OCI-LY1 (cell line): ENCODE measurements around the gene GALNT17.

Experiments
- H2AFZ ChIP-seq: fragments of 200-600 bp; sonication (generic), shearing (Covaris generic); 2 replicates; pipeline ENCODE4 v1.6.0; 2014; ENCODE audit warnings: antibody characterized with exemption, mild to moderate bottlenecking, low read length
- H3F3A ChIP-seq: fragments of 200-600 bp; sonication (generic), shearing (Covaris generic); 2 replicates; pipeline ENCODE4 v1.6.0; 2014; ENCODE audit warnings: mild to moderate bottlenecking, antibody characterized with exemption, low read length, moderate library complexity; ENCODE audit not compliant: insufficient read depth
- H3K27ac ChIP-seq: fragments of 200-600 bp; sonication (generic); 2 replicates; pipeline ENCODE4 v1.5.1; 2014; ENCODE audit warnings: low read length, mixed run types, mild to moderate bottlenecking, low read depth; ENCODE audit not compliant: poor library complexity, severe bottlenecking
- H3K27me3 ChIP-seq: fragments of 200-600 bp; sonication (generic); 2 replicates; pipeline ENCODE4 v1.6.0; 2014; ENCODE audit warnings: antibody characterized with exemption, mild to moderate bottlenecking, low read length, moderate library complexity; ENCODE audit not compliant: insufficient read depth
- H3K36me3 ChIP-seq: fragments of 200-600 bp; sonication (generic); 2 replicates; pipeline ENCODE4 v1.6.1; 2014; ENCODE audit warnings: mild to moderate bottlenecking, antibody characterized with exemption, low read length, moderate library complexity, mixed read lengths; ENCODE audit not compliant: insufficient read depth
- H3K4me1 ChIP-seq: fragments of 200-600 bp; sonication (generic); 2 replicates; pipeline ENCODE4 v1.5.1; 2014; ENCODE audit warnings: mild to moderate bottlenecking, low read length, moderate library complexity; ENCODE audit not compliant: insufficient read depth, severe bottlenecking
- H3K4me2 ChIP-seq: fragments of 200-600 bp; sonication (generic), shearing (Covaris generic); 2 replicates; pipeline ENCODE4 v1.6.1; 2014; ENCODE audit warnings: low read length
- H3K4me3 ChIP-seq: fragments of 200-600 bp; sonication (generic); 2 replicates; pipeline ENCODE4 v1.5.1; 2014; ENCODE audit warnings: low read length, low read depth, mild to moderate bottlenecking, mixed read lengths; ENCODE audit not compliant: poor library complexity, severe bottlenecking
- H3K79me2 ChIP-seq: fragments of 200-600 bp; shearing (Covaris generic); 2 replicates; pipeline ENCODE4 v1.6.1; 2016; ENCODE audit warnings: mixed run types, low read length, mixed read lengths; ENCODE audit not compliant: insufficient read depth
- H3K9ac ChIP-seq: fragments of 200-600 bp; sonication (generic), shearing (Covaris generic); 2 replicates; pipeline ENCODE4 v1.6.1; 2014; ENCODE audit warnings: mild to moderate bottlenecking, low read length, mixed read lengths
- H3K9me2 ChIP-seq: fragments of 200-600 bp; sonication (generic), shearing (Covaris generic); 2 replicates; pipeline ENCODE4 v1.6.1; 2014; ENCODE audit warnings: low read depth, mild to moderate bottlenecking, low read length, mixed read lengths
- H3K9me3 ChIP-seq: fragments of 200-600 bp; shearing (Covaris generic); 2 replicates; pipeline ENCODE4 v1.6.1; 2014; ENCODE audit warnings: low read length, mixed read lengths
- H4K20me1 ChIP-seq: fragments of 200-600 bp; sonication (generic), shearing (Covaris generic); 2 replicates; pipeline ENCODE4 v1.6.0; 2016; ENCODE audit warnings: mild to moderate bottlenecking, low read length; ENCODE audit not compliant: insufficient read depth
- EZH2 ChIP-seq: fragments of 200-600 bp; sonication (generic), shearing (Covaris generic); IDR thresholded peaks from 2 replicates; pipeline ENCODE4 v1.8.0; 2017; ENCODE audit warnings: borderline replicate concordance, mixed run types, mild to moderate bottlenecking, antibody characterized with exemption, low read length, moderate library complexity, mixed read lengths
- TF ChIP-seq, protein P1 (sequence below): fragments of 200-600 bp; sonication (generic), shearing (Covaris generic); IDR thresholded peaks from 2 replicates; pipeline ENCODE4 v1.5.1; 2017; ENCODE audit warnings: mild to moderate bottlenecking, antibody characterized with exemption, low read length, moderate library complexity, mixed read lengths

The GALNT17 gene

DNA sequence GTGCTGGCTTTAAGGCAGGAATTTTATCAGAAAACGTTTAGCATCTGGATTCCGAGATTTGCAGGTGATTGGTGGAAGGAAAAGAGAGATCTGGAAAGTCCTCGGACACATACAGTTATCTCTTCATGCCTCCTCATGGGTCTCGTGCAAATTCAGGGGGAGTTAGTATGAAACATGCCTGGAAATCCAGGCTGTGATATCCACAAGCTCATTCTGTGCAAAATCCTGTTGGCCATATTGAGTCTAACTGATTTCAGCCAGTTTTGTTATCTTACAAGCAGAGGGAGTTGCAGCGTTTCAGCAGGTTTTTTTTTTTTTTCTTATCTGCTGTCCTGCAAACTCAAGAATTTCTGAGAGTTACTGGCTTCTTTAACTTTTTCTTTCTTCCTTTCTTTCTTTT is 411.5 kb downstream of the GALNT17 start:
- Histone ChIP-seq H3F3A (no peaks in the 10 kb centered on the region), H4K20me1 (no peaks in the 10 kb centered on the region)
- no peak for TF ChIP-seq EZH2
- TF ChIP-seq, protein P1, sequence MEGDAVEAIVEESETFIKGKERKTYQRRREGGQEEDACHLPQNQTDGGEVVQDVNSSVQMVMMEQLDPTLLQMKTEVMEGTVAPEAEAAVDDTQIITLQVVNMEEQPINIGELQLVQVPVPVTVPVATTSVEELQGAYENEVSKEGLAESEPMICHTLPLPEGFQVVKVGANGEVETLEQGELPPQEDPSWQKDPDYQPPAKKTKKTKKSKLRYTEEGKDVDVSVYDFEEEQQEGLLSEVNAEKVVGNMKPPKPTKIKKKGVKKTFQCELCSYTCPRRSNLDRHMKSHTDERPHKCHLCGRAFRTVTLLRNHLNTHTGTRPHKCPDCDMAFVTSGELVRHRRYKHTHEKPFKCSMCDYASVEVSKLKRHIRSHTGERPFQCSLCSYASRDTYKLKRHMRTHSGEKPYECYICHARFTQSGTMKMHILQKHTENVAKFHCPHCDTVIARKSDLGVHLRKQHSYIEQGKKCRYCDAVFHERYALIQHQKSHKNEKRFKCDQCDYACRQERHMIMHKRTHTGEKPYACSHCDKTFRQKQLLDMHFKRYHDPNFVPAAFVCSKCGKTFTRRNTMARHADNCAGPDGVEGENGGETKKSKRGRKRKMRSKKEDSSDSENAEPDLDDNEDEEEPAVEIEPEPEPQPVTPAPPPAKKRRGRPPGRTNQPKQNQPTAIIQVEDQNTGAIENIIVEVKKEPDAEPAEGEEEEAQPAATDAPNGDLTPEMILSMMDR: no peak

DNA sequence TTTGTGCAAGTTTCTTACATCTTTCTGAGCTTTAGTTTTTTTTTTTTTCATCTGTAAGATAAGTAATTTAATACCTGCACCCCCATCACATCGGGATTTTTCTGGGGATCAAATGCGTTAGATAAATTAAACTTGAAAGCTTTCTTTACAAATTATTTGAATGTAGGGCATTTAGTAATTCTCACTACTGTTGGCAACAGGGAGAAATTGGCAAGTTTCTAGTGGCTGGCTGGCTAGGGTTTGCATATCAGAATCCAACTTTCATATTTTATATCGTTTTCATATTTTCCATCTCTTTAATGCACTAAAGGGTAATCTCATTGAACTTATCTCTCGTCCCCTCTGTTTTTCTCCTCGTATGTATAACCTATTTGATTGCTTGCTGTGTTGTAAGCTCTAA is 412.9 kb downstream of the GALNT17 start:
- no peaks in the 10 kb centered on the region for H3K9me3 ChIP-seq
- H3K27me3 ChIP-seq: no peaks in the 10 kb centered on the region
- no peaks in the 10 kb centered on the region for H3K36me3 ChIP-seq
- no peaks in the 10 kb centered on the region for H4K20me1 ChIP-seq
- no peaks in the 10 kb centered on the region for H3K9me2 ChIP-seq
- H3K4me3 ChIP-seq: no peak overlapping the region
- H3K79me2 ChIP-seq: no peaks in the 10 kb centered on the region
- H3K27ac ChIP-seq: no peak overlapping the region
- no peak overlapping the region for H2AFZ ChIP-seq
- H3K9ac ChIP-seq: no peak overlapping the region
- no peak overlapping the region for H3K4me2 ChIP-seq
- TF ChIP-seq EZH2: no peak
- TF ChIP-seq, protein P1: no peak
- H3K4me1 ChIP-seq: no peaks in the 10 kb centered on the region
- H3F3A ChIP-seq: no peaks in the 10 kb centered on the region

More for the DNA sequence above, 411.5 kb downstream of the GALNT17 start:
- H3K27ac ChIP-seq: no peak overlapping the region
- H2AFZ ChIP-seq: no peak overlapping the region
- no peaks in the 10 kb centered on the region for H3K79me2 ChIP-seq
- H3K4me2 ChIP-seq: no peak overlapping the region
- H3K4me1 ChIP-seq: no peaks in the 10 kb centered on the region
- H3K4me3 ChIP-seq: no peak overlapping the region
- H3K9ac ChIP-seq: no peak overlapping the region
- H3K9me3 ChIP-seq: no peaks in the 10 kb centered on the region
- H3K36me3 ChIP-seq: no peaks in the 10 kb centered on the region
- no peaks in the 10 kb centered on the region for H3K27me3 ChIP-seq
- no peaks in the 10 kb centered on the region for H3K9me2 ChIP-seq

DNA sequence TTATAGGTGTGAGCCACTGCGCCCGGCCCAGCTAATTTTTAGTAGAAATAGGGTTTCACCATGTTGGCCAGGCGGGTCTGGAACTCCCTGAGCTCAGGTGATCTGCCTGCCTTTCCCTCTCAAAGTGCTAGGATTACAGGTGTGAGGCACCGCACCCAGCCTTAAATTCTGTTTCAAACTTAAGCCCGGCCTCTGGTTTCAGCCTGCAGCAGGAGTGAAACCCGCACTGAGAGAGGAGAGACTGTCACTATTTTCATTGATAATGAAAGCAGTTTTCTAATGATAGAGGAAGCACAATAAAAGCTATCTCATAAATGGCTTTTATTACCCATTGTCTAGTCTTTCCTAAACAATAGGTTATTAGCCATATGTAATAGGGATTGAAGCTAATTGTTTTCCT is 415.5 kb downstream of the GALNT17 start:
- TF ChIP-seq EZH2: no peak
- TF ChIP-seq, protein P1: no peak
- no peak overlapping the region for H3K4me2 ChIP-seq

More for the DNA sequence above, 415.5 kb downstream of the GALNT17 start:
- no peaks in the 10 kb centered on the region for H3K4me1 ChIP-seq
- no peaks in the 10 kb centered on the region for H3K36me3 ChIP-seq
- no peak overlapping the region for H3K4me3 ChIP-seq
- no peaks in the 10 kb centered on the region; the same call in 1 of the 2 replicates for H3K9me2 ChIP-seq
- H3F3A ChIP-seq: no peaks in the 10 kb centered on the region
- H3K9me3 ChIP-seq: peaks cover 6% of the 10 kb centered on the region
- no peak overlapping the region for H3K27ac ChIP-seq
- H3K79me2 ChIP-seq: no peaks in the 10 kb centered on the region
- H2AFZ ChIP-seq: no peak overlapping the region
- H3K9ac ChIP-seq: no peak overlapping the region
- H4K20me1 ChIP-seq: no peaks in the 10 kb centered on the region
- H3K27me3 ChIP-seq: no peaks in the 10 kb centered on the region
